Measurements from ENCODE around the gene CACNA1S. TPM values are rescaled to one million over a fixed set of nuclear protein-coding genes. Genes with fewer than 3 reads are reported as not detected.
A peak's percentile ranks its signal among the peaks of the same experiment; 100 is the strongest.

CACNA1S gene
- total RNA-seq, 1 donor from 2014 or later = 0.55 TPM

- peak; percentile 53 for DNase-seq
- H3K36me3 ChIP-seq = peaks cover 67% of the 10 kb centered on the region
- no peaks in the 10 kb centered on the region for H3K9me3 ChIP-seq
- H3K27ac ChIP-seq = no peak overlapping the region
- no peaks in the 10 kb centered on the region for H3K4me1 ChIP-seq
- H3K4me3 ChIP-seq = no peak overlapping the region
- ATAC-seq = no peak
- H3K27me3 ChIP-seq = no peaks in the 10 kb centered on the region
- intact Hi-C loops (cut with DNase I) = no loop called here
- TF ChIP-seq CTCF (IDR thresholded peaks at IDR 0.05) = no peak
Measured at GRCh38 chr1:201142849-201143725, 30.9 kb upstream of the CACNA1S start.

GRCh38 chr1:201142011-201142848, 30.0 kb upstream of the CACNA1S start:
- Histone ChIP-seq H3K9me3 (no peaks in the 10 kb centered on the region), H3K36me3 (peaks cover 67% of the 10 kb centered on the region), H3K27me3 (no peaks in the 10 kb centered on the region), H3K4me1 (no peaks in the 10 kb centered on the region), H3K27ac (no peak overlapping the region), H3K4me3 (no peak overlapping the region)
- ATAC-seq (no peak), DNase-seq (peak; percentile 48)
- no peak for TF ChIP-seq CTCF (IDR thresholded peaks at IDR 0.05)
- intact Hi-C loops (cut with DNase I) = no loop called here

- DNase-seq = peak; percentile 30
- Histone ChIP-seq H3K27me3 (no peaks in the 10 kb centered on the region), H3K4me1 (no peaks in the 10 kb centered on the region), H3K9me3 (no peaks in the 10 kb centered on the region), H3K36me3 (peaks cover 61% of the 10 kb centered on the region), H3K4me3 (no peak overlapping the region), H3K27ac (no peak overlapping the region)
- no peak for ATAC-seq
- intact Hi-C loops (cut with DNase I) = no loop called here
- no peak for TF ChIP-seq CTCF (IDR thresholded peaks at IDR 0.05)
Measured at GRCh38 chr1:201141418-201141817, 29.2 kb upstream of the CACNA1S start.

- intact Hi-C loops (cut with DNase I) = no loop called here
- ATAC-seq (no peak), DNase-seq (no peak)
- peaks cover 59% of the 10 kb centered on the region for H3K36me3 ChIP-seq
- no peak overlapping the region for H3K4me3 ChIP-seq
- no peak overlapping the region for H3K27ac ChIP-seq
- H3K4me1 ChIP-seq = no peaks in the 10 kb centered on the region
- no peaks in the 10 kb centered on the region for H3K27me3 ChIP-seq
- no peaks in the 10 kb centered on the region for H3K9me3 ChIP-seq
- TF ChIP-seq CTCF (IDR thresholded peaks at IDR 0.05) = no peak
Measured at GRCh38 chr1:201140941-201141260, 28.7 kb upstream of the CACNA1S start.

GRCh38 chr1:201140235-201140940, 28.2 kb upstream of the CACNA1S start:
- intact Hi-C loops (cut with DNase I) = no loop called here
- peak; percentile 35 for DNase-seq
- H3K27ac ChIP-seq = no peak overlapping the region
- H3K27me3 ChIP-seq = no peaks in the 10 kb centered on the region
- H3K4me3 ChIP-seq = no peak overlapping the region
- H3K36me3 ChIP-seq = peaks cover 59% of the 10 kb centered on the region
- H3K9me3 ChIP-seq = no peaks in the 10 kb centered on the region
- no peaks in the 10 kb centered on the region for H3K4me1 ChIP-seq
- TF ChIP-seq CTCF (IDR thresholded peaks at IDR 0.05) = no peak
- no peak for ATAC-seq

Measured in upper lobe of right lung (tissue), 1 donor.